HCT116 (cell line): ENCODE measurements around the gene MPP7. TPM values are rescaled to one million over a fixed set of nuclear protein-coding genes. Genes with fewer than 3 reads are reported as not detected.

Experiments used
- ATAC-seq: fragments of 200-7000 bp; cut with Tn5 transposase; 2 replicates; pipeline ENCODE4 v1.9.1; 2020; ENCODE audit warnings: mild to moderate bottlenecking, moderate library complexity
- BruUV-seq: library from RNA; stranded (reverse); fragments of 400-500 nt; replicated peaks from 2 replicates; lab custom pipeline; 2021; lab: Mats Ljungman, UMichigan
- CTCF ChIA-PET: fragments of 300-600 bp; sonication (Branson Sonifier 250); formaldehyde crosslinking; loops from one replicate; lab custom pipeline; 2021; ENCODE audit warnings: antibody characterized with exemption; lab: Charles Lee
- POLR2A ChIA-PET: fragments of 300-600, 350-600 bp; sonication (Branson Sonifier 250); formaldehyde crosslinking; loops from one replicate; lab custom pipeline; 2021; ENCODE audit warnings: antibody characterized with exemption; lab: Charles Lee
- RAD21 ChIA-PET, 2 experiments: fragments of 300-600 bp; sonication (Branson Sonifier 250); formaldehyde crosslinking; loops; one replicate each; lab custom pipeline; 2023; ENCODE audit warnings: low total read pairs in 2 of 2; ENCODE audit not compliant: uncharacterized antibody in 2 of 2, unreplicated experiment in 2 of 2, low non-redundant PET in 1 of 2; lab: Charles Lee
- DNase-seq: peaks from one replicate; pipeline ENCODE4 v3.0.0-alpha.2; 2010; ENCODE audit warnings: low read depth, low spot score
- H2AFZ ChIP-seq: fragments of 200-600 bp; shearing (Covaris generic), sonication (generic); 2 replicates; pipeline ENCODE4 v1.6.1; 2017; ENCODE audit warnings: low read depth, mixed run types, mixed read lengths, antibody characterized with exemption, low read length; ENCODE audit not compliant: poor library complexity, severe bottlenecking
- H3K27ac ChIP-seq: 2 replicates; pipeline ENCODE4 v1.5.1; 2012; ENCODE audit warnings: low read depth, low read length
- H3K27me3 ChIP-seq: fragments of 200-600 bp; sonication (generic); 2 replicates; pipeline ENCODE4 v1.6.1; 2016; ENCODE audit warnings: mixed run types, low read length, mixed read lengths; ENCODE audit not compliant: insufficient read depth
- H3K36me3 ChIP-seq, 2 experiments: fragments of 200-500 bp in 1 of 2; fragments of 200-600 bp in 1 of 2; sonication (Bioruptor generic) in 1 of 2; sonication (generic) in 1 of 2; 2 replicates each; pipeline versions ENCODE4 v1.5.1 to v1.6.1; 2014 to 2016; ENCODE audit warnings: low read length in 2 of 2, inconsistent platforms in 1 of 2, mixed read lengths in 1 of 2, mixed run types in 1 of 2; ENCODE audit not compliant: insufficient read depth in 2 of 2, control insufficient read depth in 1 of 2
- H3K4me1 ChIP-seq, 2 experiments: fragments of 200-600 bp in 1 of 2; sonication (generic) in 1 of 2; 2 replicates each; pipeline versions ENCODE4 v1.5.1 to v1.6.1; 2012 to 2017; ENCODE audit warnings: low read length in 2 of 2, inconsistent platforms in 1 of 2, mild to moderate bottlenecking in 1 of 2, mixed read lengths in 1 of 2, mixed run types in 1 of 2, moderate library complexity in 1 of 2; ENCODE audit not compliant: insufficient read depth in 2 of 2, control insufficient read depth in 1 of 2
- H3K4me2 ChIP-seq: fragments of 200-600 bp; sonication (generic); 2 replicates; pipeline ENCODE4 v1.6.1; 2017; ENCODE audit warnings: mixed run types, low read length, mixed read lengths
- H3K4me3 ChIP-seq, 2 experiments: fragments of 200-600 bp in 1 of 2; sonication (generic) in 1 of 2; replicated peaks in 1 of 2; 2 replicates each; pipeline ENCODE4 v1.5.1; 2011 to 2016; ENCODE audit warnings: low read length in 2 of 2, control low read depth in 1 of 2, low read depth in 1 of 2, mild to moderate bottlenecking in 1 of 2, mixed read lengths in 1 of 2, mixed run types in 1 of 2
- H3K79me2 ChIP-seq: fragments of 200-600 bp; sonication (generic); 2 replicates; pipeline ENCODE4 v1.6.1; 2017; ENCODE audit warnings: mild to moderate bottlenecking, mixed run types, low read length, moderate library complexity, mixed read lengths; ENCODE audit not compliant: insufficient read depth
- H3K9ac ChIP-seq: fragments of 200-600 bp; sonication (generic); 2 replicates; pipeline ENCODE4 v1.6.1; 2016; ENCODE audit warnings: low read length, mixed read lengths
- H3K9me2 ChIP-seq: fragments of 200-600 bp; sonication (generic), shearing (Covaris generic); 2 replicates; pipeline ENCODE4 v1.6.1; 2017; ENCODE audit warnings: mixed run types, mild to moderate bottlenecking, moderate library complexity; ENCODE audit not compliant: insufficient read depth
- H3K9me3 ChIP-seq, 2 experiments: fragments of 200-500 bp in 1 of 2; fragments of 200-600 bp in 1 of 2; sonication (Bioruptor generic) in 1 of 2; sonication (generic) in 1 of 2; 2 replicates each; pipeline ENCODE4 v1.6.1; 2014 to 2017; ENCODE audit warnings: low read length in 2 of 2, mixed read lengths in 2 of 2, inconsistent platforms in 1 of 2, low read depth in 1 of 2, mild to moderate bottlenecking in 1 of 2, mixed run types in 1 of 2, moderate library complexity in 1 of 2; ENCODE audit not compliant: control insufficient read depth in 1 of 2, insufficient read depth in 1 of 2
- H4K20me1 ChIP-seq: fragments of 200-600 bp; sonication (generic), shearing (Covaris generic); 2 replicates; pipeline ENCODE4 v1.6.1; 2017; ENCODE audit warnings: mixed run types, mild to moderate bottlenecking, moderate library complexity; ENCODE audit not compliant: insufficient read depth
- ATF3 ChIP-seq: IDR thresholded peaks from 2 replicates; pipeline ENCODE4 v1.6.1; 2012
- CBX3 ChIP-seq: IDR thresholded peaks from 2 replicates; pipeline ENCODE4 v1.6.1; 2012; ENCODE audit warnings: low read depth
- FOSL1 ChIP-seq: IDR thresholded peaks from 2 replicates; pipeline ENCODE4 v1.6.1; 2012; ENCODE audit warnings: low read depth
- REST ChIP-seq: IDR thresholded peaks from 2 replicates; pipeline ENCODE4 v1.6.1; 2012; ENCODE audit warnings: low read depth
- SIN3A ChIP-seq: IDR thresholded peaks from 2 replicates; pipeline ENCODE4 v1.6.1; 2012; ENCODE audit warnings: low read depth
- SP1 ChIP-seq: IDR thresholded peaks from 2 replicates; pipeline ENCODE4 v1.6.1; 2012; ENCODE audit warnings: low read depth
- SRF ChIP-seq: IDR thresholded peaks from 2 replicates; pipeline ENCODE4 v1.6.1; 2012; ENCODE audit warnings: low read depth
- TCF7L2 ChIP-seq: IDR thresholded peaks from 2 replicates; pipeline ENCODE4 v1.7.0; 2011; ENCODE audit warnings: borderline replicate concordance, inconsistent platforms; ENCODE audit not compliant: insufficient read depth, insufficient read length; ENCODE audit errors: extremely low read depth
- ZBTB33 ChIP-seq: IDR thresholded peaks from 2 replicates; pipeline ENCODE4 v1.6.1; 2011; ENCODE audit warnings: mild to moderate bottlenecking, low read length, moderate library complexity; ENCODE audit not compliant: insufficient replicate concordance; ENCODE audit errors: extremely low read depth
- ZFX ChIP-seq: fragments of 450-650 bp; IDR thresholded peaks from 2 replicates; pipeline ENCODE4 v1.6.1; 2017
- ZNF274 ChIP-seq: fragments of 200-500 bp; sonication (Bioruptor generic); IDR thresholded peaks from 2 replicates; pipeline ENCODE4 v1.6.1; 2014; ENCODE audit warnings: mild to moderate bottlenecking, low read depth, low read length, inconsistent platforms
- intact Hi-C: fragments of 100-400 bp; cut with micrococcal nuclease; formaldehyde crosslinking; loops from 2 replicates; pipeline ENCODE4 v1.10.0; 2022
- total RNA-seq: library from RNA; stranded (reverse); gene quantifications from one replicate; pipeline ENCODE4 v1.2.1, GENCODE V29; 2021; ENCODE audit not compliant: unreplicated experiment

Gene MPP7
- total RNA-seq, 1 experiment from 2014 or later, result 64.5 TPM

GRCh38 chr10:28280652-28281051, 22.2 kb downstream of the MPP7 start:
- Histone ChIP-seq H4K20me1 (no peaks in the 10 kb centered on the region), H3K4me1 (peaks cover 19% of the 10 kb centered on the region in 2 experiments; a peak in 2 of 4 replicates), H3K9me3 (no peaks in the 10 kb centered on the region), H3K27me3 (no peaks in the 10 kb centered on the region), H3K27ac (no peak overlapping the region), H3K4me3 (no peak overlapping the region), H3K79me2 (peaks cover 4% of the 10 kb centered on the region), H3K4me2 (no peak overlapping the region), H3K36me3 (no peaks in the 10 kb centered on the region), H3K9me2 (no peaks in the 10 kb centered on the region), H3K9ac (no peak overlapping the region), H2AFZ (no peak overlapping the region)
- BruUV-seq, result no TSS peak
- RAD21 ChIA-PET, result no interaction called here
- DNase-seq (no peak), ATAC-seq (no peak)
- POLR2A ChIA-PET, result no interaction called here
- CTCF ChIA-PET, result no interaction called here
- intact Hi-C loops, result no loop called here
- TF ChIP-seq ZBTB33 (no peak), ATF3 (no peak), FOSL1 (no peak), SRF (no peak), SIN3A (no peak), ZNF274 (no peak), CBX3 (no peak)

GRCh38 chr10:28279878-28280277, 23.0 kb downstream of the MPP7 start:
- intact Hi-C loops, result no loop called here
- TF ChIP-seq TCF7L2, result no peak
- no peak for TF ChIP-seq CBX3
- no peak for TF ChIP-seq REST
- TF ChIP-seq SP1, result no peak
- TF ChIP-seq ZBTB33, result no peak
- no peak for TF ChIP-seq ZFX
- no peak for TF ChIP-seq ATF3
- TF ChIP-seq SIN3A, result no peak

More at GRCh38 chr10:28279878-28280277, 23.0 kb downstream of the MPP7 start:
- Histone ChIP-seq H3K9ac (no peak overlapping the region), H4K20me1 (no peaks in the 10 kb centered on the region), H3K4me2 (no peak overlapping the region), H3K4me3 (no peak overlapping the region), H3K9me2 (no peaks in the 10 kb centered on the region), H3K4me1 (peaks cover 18 to 19% of the 10 kb centered on the region in 2 experiments; a peak in 2 of 4 replicates), H3K36me3 (no peaks in the 10 kb centered on the region), H3K79me2 (peaks cover 6% of the 10 kb centered on the region), H2AFZ (no peak overlapping the region), H3K9me3 (no peaks in the 10 kb centered on the region), H3K27me3 (no peaks in the 10 kb centered on the region), H3K27ac (no peak overlapping the region)
- ChIA-PET RAD21 (no interaction called here), CTCF (no interaction called here), POLR2A (no interaction called here)
- BruUV-seq, result no TSS peak
- ATAC-seq (no peak), DNase-seq (no peak)
